Suppressor macrophage (primary cell): ENCODE data around the gene MCAT.

Experiments used
- DNase-seq, 4 experiments: peaks; one replicate each; pipeline ENCODE4 v3.0.0-alpha.2; 2020 to 2022
- total RNA-seq, 17 experiments: gene quantifications; one replicate each; lab custom pipeline; 2026; ENCODE audit warnings: mixed read lengths in 6 of 17, inconsistent platforms in 3 of 17; lab: John Stamatoyannopoulos, UW

Gene MCAT, protein sequence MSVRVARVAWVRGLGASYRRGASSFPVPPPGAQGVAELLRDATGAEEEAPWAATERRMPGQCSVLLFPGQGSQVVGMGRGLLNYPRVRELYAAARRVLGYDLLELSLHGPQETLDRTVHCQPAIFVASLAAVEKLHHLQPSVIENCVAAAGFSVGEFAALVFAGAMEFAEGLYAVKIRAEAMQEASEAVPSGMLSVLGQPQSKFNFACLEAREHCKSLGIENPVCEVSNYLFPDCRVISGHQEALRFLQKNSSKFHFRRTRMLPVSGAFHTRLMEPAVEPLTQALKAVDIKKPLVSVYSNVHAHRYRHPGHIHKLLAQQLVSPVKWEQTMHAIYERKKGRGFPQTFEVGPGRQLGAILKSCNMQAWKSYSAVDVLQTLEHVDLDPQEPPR
- 1.7 to 13.4 (median 7.5) reads per million in 17 experiments for total RNA-seq

DNA sequence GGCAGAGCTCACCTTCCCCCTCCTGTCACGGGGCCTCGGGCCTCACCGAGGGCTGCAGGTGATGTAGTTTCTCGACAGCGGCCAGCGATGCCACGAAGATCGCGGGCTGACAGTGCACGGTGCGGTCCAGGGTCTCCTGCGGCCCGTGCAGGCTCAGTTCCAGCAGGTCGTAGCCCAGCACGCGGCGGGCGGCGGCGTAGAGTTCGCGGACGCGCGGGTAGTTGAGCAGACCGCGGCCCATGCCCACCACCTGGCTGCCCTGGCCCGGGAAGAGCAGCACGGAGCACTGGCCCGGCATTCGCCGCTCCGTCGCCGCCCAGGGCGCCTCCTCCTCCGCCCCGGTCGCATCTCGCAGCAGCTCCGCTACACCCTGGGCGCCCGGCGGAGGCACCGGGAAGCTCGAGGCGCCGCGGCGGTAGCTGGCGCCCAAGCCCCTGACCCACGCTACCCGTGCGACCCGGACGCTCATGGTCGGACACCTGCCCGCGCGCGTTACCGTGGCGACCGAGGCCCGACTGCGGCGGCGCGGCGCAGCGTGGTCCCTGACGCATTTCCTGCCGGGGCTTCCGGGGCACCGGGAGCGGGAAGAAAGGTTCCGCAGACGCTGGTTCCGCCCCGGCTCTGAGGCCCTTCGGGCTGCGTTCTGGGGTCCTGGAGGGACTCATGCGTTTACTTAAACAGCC, at the start of gene MCAT:
Gene MCAT, minus strand, starts transcription at position 519 of the 683 bp plus-strand sequence. Its CDS starts 50 bp downstream, at position 469.
- DNase-seq = peak; percentile 82 to 94 (median 87)

DNA sequence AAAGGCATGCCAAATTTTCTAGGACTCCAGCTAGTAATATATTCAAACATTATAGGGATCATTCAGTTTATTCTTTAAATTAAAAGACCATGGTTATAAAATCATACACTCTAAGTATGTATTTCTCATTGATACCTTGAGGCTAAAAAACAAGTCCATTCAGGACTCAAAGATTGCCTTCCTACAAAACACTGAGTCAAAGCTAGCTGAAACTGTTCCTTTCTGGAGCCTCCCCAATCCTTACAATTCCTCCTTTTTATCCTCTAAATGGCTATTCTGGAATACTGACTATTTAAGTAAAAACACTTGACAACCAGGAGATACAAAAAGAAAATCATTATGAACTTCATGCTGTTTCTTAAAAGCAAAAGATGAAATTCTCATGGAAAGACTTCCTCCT, 48.6 kb upstream of the MCAT start:
- no peak for DNase-seq

DNA sequence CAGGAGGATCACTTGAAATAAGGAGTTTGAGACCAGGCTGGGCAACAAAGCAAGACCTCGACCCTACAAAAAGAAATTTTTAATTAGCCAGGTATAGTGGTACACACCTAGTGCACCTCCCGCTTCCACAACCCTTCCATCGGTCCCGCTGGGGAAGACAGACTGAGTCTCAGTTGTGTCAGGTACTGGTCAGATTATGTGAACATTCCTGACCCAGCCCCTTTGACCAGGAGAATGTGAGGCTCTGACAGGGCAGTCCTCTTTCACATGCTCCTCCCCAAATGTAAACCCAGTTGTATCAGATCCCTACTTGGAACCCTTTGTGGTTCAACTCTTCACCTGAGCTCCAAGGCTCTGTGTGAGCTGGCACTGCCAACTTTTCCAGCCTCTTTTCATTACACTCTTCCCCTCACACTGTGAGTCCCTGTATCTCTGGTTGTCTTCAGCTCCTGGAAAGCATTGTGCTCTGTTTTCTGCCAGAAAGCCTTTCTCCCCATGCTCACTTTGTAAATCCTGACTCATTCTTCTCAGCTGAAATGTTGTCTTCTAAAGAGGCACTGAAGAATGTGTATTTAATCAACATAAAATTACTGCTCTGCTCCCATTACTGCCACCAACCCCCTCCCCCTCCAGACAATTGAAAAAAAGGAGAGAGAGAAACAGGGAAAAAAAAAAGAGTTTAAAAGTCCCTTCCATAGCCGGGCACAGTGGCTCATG, 45.8 kb upstream of the MCAT start:
- no peak for DNase-seq

DNA sequence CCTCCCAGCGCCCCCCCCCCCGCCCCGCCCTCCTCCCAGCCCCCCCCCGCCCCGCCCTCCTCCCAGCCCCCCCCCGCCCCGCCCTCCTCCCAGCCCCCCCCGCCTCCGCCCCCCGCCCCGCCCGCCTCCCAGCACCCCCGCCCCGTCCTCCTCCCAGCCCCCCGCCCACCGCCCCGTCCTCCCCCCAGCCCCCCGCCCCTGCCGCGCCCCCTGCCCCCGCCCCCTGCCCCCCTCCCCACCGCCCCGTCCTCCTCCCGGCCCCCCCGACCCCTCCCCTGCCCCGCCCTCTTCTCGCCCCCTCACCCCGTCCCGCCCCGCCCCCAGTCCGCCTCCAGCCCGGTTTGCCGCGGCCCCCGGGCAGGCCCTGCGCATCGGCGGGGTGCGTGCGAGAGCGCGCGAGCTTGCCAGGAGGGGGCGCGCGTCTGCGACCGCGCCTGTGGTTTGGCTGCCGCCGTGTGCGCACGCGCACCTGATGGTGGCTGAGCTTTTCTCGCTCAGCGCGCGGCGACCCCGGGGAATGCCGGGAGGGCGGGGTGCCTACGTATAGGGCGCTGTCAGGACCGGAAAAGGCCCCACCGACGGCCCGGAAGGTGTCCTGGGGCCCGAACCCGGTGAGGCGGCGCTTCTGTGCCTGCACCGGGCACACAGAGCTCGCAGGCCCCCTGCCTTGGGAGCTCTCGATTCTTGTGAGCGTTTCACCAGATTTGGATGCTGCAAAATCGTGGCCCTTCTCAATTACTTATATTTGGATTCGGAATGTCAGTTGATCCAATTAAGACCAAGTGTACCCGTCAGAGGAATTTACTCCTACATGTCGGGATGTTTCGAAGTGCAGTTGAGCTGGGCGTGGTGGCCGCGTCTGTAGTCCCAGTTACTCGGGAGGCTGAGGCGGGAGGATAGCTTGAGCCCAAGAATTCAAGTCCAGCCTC, 44.2 kb upstream of the MCAT start:
- peak; percentile 96 to 98 (median 98) for DNase-seq

DNA sequence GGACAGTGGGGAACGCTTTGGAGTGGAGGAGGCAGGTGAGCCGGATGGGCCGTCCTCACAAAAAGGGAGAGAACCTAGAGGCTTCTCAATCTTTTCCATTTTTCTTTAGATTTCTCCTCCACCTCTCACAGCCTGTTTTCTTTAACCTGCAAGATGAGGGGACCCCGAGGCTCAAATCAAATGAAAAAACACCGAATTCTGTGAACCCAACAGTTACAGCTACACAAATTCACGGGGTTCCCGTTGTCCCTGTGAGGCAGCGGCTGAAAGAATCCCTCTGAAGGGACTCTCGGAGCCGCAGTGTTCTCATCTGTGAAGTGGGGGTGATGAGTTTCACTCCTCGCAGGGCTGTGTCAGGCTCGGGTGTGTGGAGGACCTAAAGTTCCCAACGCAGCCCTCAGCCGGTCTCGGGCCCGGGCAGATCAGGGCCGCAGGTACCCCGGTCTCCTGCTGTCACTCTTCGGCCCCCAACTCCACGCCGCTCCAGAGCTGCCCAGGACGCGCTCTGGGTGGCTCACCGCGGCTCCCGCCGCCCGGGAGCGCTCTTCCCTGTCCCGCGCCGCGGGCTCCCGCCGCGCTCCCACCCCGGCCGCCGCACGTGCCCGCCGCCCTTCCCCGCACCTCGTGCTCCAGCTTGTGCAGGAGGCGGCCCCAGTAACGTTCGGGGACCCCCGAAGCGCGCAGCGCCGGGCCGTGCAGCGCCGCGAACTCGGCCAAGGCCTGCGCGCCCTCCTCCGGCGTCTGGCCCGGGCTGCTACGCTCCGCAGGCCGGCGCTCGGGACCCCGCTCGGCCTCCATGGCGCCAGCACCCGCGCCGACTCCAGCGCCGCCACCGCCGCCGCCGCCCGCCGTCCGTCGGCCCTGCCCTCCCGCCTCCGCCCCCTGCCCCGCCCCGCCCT, 43.3 kb upstream of the MCAT start, which contains the start of gene TTLL12:
Gene TTLL12, minus strand, starts transcription at position 863 of the 899 bp plus-strand sequence. Its CDS starts 65 bp downstream, at position 798.
- DNase-seq = peak; percentile 65 to 89 (median 79)

DNA sequence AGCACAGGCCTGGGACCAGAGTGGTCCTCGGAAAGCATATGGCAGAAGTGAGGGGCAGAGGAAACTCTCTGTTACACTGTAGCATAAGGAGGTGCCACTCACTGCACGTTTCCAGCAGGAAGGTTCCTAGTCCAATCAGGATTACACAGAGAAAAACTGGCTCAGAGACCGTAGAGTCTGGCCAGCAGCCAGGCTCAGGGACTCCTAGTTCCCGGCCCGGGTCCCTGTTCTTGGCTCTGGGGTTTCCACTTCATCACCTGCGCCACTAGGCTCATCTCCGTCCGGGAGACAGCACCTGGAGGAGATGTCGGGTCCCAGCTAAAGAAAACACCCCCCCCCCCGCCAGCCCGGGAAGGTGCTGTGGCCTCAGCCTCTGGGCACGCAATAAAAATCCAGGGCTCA, 42.7 kb upstream of the MCAT start:
- no peak for DNase-seq

DNA sequence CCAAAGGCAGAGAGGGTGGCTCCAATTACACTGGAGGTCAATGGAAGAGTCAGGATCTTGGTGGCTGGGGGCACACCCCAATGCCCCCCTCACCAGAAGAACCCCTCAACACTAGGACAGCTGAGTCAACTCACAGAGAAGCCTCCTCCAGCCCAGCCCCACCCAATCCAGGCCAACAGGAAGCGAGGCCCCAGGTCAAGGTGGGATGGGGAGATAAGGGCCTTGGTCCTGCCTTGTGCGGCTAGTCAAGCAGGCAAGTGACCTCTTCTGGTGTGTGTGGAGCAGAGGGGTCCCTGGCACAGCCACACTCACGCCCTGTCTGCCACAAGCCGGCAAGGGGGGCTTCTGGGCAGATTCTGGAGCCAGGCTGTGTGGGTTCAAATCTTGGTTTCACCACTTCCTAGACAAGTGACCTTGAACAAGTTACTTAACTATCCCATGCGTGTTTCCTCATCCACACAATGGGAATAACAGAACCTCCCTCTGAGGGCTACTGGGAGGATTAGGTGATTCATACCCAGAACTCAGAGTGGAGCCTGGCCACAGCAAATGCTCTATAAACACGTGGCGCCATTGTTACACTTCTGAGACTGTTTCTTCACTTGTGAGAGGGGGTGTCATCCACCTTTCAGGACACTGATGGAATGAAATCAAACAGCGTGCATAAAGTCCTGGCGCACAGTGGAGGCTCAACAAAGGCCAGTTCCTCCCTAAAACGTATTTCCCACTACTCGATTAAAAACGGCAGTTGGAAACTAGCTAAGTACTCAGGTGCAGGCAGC, 40.5 kb upstream of the MCAT start:
- DNase-seq = peak; percentile 37 to 66 (median 60)

DNA sequence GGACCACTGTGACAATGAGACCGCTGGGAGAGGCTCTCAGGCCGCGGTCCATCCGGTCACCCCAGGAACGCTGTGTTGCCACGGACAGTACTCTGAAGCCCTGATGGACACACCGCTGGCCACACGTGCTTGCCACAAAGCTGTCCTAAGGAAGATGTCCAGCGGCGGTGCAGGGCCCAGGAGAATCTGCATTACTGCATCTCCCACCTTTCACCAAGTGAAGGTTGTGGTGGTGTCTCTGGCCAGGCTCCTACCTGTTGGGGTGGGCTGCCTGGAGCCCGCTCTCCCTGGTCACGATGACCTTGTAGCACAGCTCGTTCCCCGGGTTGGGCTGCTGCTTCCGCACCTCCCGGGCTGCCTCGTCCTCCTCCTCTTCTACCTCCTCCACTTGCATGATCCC, 39.5 kb upstream of the MCAT start:
- no peak for DNase-seq

DNA sequence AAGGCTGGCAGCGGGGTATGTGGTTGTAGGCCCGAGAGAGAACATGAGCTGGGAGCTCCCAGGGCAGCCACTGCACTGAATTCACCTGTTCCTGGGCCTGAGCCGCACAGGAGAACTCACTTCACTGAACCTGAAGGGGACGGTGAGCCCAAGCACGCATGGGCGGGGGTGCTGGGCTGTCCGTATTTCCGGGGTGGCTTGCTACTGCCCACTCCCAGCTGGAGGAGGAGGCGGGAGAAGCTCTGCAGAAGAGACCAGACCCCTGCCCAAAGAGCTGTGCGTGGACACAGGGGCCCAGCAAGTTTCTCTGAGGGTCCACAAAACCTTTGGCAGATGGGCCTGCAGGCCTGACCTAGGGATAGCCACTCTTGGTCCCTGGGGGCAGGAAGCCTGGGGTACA, 38.9 kb upstream of the MCAT start:
- DNase-seq = no peak

DNA sequence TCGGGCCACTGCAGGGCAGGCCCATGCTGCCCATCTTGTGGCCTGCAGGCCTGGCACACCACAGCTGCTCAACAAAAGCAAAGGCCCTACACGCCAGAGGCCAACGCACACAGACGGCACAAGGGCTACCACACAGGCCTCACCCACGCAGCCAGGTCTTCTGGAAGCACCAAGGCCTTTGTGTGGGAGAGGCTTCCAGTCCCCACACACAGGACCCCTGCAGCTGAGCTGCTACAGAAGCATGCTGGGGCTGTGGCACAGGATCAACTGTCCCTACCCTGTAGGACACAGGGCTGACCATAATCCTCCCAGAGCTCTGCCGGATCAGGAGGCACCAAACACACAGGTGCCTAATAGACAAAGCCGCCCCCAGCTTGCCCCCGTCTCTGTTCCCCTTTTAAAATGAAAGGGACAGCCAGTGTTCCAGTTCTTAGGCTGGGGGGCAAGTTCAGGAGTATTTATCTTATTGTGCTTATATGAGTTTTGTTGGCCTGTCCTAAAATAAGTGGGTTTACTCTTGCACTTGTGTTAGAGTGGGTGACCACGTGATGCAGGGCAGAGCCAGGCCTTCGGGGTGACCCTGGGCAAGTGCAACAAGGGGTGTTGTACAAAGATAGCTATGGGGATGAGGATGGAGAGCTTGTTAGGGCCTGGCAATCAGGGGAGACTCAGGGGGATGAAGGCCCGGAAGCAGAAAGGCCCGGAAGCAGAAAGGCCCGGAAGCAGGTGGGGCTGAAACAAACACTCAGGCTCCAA, 38.3 kb upstream of the MCAT start:
- DNase-seq = no peak

DNA sequence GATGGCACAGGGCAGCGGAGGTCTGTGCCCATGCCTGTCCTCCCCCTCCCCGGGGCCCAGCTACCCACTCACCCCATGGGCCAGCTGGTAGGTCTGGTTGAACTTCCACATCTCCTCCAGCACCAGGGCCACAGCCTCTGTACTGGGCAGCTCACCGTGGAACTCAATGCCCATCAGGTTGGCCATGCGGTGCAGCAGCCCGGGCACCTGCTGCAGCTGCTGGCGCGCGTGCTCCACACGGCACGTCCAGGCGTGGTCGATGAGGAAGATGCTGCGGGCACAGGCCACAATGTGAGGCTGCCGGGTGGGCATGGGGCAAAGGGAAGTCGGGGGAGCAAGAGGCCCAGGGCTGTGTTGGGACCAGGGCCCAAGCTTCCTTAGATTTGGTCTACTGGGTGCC, 37.5 kb upstream of the MCAT start:
- peak in 1 of 4 experiments; percentile 1 for DNase-seq

DNA sequence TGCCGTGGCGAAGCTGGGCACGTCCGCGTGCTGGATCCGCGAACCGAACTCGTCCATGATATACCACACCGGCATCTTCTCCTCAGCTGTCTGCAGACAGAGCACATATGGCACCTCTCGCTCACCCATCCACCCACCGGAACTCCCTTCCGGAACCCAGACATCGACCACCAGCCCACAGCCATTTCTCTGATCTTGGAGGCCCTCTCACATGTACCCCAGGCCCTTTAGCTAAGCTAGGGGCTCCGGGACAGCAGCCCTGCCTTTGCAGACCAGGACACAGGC, 36.7 kb upstream of the MCAT start:
- peak in 1 of 4 experiments; percentile 2 for DNase-seq

DNA sequence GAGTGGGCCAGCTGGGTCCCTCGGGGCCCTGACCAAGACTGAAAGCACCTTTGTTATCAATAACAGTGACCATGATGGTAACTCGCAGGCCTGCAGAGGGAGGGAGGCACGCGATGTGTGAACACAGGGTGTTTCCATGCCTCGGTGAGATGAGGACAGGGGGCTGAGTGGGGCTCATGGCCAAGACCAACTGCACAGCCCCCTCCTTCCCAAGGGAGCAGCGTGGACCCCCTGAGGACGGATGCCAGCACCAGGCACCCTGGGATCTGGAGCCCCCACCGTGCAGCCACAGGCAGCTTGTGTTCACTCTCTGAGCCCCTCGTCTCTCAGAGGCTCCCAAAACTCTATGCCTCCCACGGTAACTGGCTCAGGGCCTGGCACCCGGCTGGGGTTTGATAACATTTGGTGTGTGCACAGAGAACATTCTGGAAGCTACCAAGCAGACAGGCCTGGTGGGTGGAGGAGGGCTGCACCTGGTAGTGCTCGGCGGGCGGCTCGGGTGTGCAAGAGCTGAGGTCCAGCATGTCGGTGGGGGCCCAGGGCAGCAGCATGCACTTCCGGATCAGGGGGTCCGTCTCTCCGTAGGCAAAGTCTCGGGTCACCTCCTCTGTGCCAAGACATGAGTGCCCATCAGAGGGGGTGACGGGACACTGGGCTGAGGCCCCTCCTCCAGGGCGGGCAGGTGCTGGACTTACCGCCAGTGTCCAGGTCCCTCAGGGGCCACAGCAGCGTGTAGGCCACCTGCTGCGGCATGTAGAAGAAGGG, 36.1 kb upstream of the MCAT start:
- no peak for DNase-seq

DNA sequence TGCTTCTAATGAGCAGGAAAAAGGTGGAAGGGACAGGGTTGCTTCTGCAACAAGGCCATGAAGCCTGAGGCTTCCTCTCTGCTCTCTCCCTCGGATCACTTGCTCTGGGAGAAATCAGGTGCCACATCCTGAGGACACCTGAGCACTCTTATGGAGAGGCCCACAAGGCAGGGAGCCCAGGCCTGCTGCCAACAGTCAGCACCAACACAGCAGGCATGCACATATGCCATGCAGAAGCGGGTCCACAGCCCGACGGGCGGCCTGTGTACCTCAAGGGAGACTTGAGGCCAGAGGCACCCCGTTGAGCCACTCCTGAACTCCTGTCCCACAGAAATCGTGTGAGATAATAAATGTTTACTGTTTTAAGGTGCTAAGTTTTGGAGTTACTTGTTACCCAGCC, 34.3 kb upstream of the MCAT start:
- DNase-seq = peak in 1 of 4 experiments; percentile 1

DNA sequence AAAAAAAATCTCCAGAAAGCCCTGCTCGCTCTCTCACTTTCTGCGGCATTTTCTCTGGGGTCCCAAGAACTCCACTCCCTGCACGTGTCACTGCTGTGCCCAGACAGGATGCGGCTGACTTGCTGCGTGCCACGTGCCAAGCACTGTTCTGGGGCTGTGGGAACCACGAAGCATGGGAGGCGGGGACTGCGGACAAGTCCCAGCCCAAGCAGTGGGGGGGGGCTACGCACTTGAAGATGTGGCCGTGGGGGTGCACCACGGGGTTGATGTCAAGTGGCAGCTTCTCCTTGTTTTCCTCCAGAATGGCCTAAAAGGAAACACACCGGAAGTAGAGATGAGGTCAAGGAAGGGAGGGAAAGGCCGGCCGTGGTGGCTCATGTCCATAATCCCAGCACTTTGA, 32.9 kb upstream of the MCAT start:
- DNase-seq = no peak

DNA sequence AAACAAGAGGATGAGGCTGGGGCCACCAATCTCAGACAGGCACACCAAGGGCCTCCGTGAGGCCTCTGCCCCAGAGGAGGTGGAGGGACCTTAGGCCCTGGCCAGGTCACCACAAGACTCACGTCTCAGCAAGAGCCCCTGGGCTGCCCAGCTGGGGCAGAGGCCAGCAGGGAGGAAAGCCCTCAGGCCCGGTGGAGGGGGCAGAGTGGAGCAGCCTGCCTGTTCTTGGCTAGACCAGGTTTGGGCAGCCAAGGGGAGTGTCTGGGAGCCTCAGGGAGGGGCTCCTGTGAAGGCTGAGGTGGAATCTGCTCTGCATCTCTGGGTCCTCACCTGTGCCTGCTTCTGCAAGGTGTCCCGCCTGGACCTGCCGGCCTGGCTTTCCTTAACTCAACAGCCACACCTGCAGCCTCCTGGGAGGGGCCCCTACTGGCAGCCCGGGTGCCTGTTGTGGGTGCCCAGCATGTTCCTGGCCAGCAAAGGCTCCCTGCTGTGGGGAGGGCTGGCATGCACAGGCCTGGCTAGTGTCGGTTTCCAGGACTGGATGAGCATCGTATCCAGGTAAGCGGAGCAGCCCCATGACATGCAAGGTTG, 31.8 kb upstream of the MCAT start:
- DNase-seq = no peak

DNA sequence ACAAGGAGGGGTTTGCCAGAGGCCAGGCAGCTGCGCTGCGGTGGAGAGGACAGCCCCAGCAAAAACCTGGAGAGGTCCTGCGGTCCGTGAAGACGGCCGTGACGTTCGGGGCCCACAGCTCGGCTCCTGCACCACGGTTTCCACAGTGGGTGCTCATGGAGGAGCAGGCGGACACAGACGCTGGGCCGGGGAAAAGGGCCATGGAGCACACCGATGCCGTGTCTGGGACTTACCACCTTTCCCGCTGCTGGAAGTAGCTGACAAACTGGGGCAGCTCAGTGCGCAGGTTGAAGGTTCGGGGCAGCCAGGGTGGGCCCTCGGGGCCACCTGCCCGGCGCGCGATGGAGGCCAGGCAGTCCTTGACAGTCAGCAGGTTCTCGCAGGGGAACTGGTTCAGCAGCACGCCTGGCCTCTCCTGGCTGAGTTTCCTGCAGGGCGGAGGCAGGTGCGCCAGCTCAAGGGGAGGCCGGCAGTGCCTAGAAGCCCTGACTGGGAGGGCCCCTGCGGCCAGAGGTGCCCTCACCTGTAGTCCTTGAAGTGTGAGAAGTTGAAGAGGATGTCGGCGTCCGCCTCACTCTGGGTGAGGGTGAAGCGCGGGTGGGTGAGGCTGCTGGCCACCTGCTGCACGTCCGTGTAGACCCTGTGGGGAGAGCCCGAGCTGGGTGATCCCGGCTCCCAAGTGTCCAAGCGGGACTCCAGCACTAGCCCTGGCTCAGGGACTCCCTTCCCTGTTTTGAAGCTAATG, 30.9 kb upstream of the MCAT start:
- no peak for DNase-seq

DNA sequence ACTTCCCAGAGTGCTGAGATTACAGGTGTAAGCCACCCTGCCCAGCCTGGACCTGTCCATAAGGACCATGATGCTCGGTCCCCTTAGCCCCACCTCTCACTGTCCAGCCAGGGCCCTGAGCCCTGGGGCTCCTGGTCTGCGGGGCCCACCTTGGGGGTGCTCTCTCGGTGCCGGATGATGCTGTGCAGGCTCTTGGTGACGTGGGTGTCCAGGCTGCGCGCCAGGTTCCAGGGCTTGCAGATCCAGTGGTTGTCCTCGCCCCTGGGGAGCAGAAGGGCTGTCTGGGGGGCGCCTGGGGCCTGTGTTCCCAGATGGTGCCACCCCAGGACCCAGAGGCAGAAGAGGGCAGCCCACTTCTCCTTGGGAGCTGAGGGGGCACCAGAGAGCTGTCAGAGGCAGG, 30.4 kb upstream of the MCAT start:
- DNase-seq = no peak
